ENCODE results near the gene ATF4.

DNA sequence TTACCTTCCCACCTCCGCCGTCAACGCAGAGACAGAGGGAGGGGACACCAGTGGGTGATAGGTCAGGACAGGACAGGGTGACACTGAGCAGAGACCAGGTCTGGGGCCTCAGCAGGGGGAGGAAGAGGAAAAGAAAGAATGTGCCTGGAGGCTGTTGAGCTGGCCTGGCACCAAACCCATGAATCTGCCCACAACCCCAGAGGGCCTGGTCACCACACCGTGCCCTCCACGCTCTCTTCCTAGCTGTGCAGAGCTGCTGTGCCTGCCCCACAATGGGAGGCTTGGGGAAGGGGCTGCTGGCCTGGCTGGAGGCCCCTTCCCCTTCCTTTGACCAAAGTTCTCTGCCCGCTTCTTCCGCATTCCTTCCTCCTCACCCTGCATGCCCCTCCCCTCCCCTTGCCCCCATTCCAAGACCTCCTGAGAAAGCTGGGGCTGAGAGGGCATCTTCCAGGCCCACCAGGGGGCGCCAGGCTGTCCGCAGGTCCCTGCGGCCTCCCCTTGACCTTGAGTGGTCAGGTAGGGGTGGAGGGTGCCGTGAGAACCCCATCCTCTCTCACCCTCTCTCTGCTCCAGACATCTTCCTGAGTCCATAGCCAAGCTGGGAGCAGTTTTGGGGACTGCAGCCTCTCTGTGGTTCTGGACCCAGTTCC is 39.2 kb downstream of the ATF4 start:
- TF ChIP-seq, protein P1, sequence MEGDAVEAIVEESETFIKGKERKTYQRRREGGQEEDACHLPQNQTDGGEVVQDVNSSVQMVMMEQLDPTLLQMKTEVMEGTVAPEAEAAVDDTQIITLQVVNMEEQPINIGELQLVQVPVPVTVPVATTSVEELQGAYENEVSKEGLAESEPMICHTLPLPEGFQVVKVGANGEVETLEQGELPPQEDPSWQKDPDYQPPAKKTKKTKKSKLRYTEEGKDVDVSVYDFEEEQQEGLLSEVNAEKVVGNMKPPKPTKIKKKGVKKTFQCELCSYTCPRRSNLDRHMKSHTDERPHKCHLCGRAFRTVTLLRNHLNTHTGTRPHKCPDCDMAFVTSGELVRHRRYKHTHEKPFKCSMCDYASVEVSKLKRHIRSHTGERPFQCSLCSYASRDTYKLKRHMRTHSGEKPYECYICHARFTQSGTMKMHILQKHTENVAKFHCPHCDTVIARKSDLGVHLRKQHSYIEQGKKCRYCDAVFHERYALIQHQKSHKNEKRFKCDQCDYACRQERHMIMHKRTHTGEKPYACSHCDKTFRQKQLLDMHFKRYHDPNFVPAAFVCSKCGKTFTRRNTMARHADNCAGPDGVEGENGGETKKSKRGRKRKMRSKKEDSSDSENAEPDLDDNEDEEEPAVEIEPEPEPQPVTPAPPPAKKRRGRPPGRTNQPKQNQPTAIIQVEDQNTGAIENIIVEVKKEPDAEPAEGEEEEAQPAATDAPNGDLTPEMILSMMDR (conservative IDR thresholded peaks at IDR 0.05; ENCODE audit: low read length): peak; percentile 77
- TF ChIP-seq EZH2phosphoT487 (IDR thresholded peaks at IDR 0.05; ENCODE audit: borderline replicate concordance, low read depth, low read length): no peak

Measured in OCI-LY7 (cell line).